Astrocyte of the hippocampus (primary cell): ENCODE measurements around the gene GRAMD1C.

Experiments
- DNase-seq: peaks from one replicate; pipeline ENCODE4 v3.0.0; 2011; ENCODE audit warnings: low read depth, low spot score

Gene GRAMD1C

DNA sequence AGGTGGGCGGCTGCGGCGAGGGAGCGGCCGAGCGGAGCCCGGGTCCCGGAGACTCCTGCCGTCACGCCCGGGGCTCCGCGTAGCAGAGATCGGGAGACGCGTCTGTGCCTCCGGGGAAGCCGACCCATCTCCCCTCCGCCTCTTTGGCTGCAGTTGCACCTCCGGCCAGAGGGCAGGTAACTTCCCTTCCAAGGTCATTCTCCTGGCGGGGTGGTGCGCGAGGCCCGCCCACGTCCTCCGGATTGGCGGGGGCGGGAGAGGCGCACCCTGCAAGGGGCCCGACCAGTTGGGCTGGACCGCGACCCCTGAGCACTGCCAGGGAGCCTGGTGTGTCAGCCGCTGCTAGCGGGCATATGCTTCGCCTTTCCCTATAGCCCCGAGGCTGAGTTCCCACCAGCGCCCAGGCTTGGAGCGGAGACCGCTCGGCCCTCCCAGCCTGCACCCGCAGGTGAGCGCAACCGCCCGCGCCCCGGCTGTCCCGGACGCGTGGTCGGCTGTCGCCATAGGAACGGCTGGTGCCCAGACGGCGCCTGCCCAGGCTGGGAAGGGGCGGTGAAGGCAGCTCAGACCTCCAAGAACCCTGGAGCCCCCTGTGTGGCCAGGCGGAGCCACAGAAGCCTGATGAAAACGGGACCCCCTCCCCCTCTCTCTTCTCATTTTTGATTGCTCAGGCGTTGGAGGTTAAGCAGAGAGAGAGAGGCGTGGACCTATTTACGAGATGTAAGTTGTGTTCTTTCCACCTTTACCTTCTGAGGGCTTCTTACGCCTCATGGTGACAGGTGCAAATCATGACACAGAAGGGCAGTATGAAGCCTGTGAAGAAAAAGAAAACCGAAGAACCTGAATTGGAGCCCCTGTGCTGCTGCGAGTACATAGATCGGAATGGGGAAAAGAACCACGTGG is 109.7 kb downstream of the GRAMD1C start:
- DNase-seq: peak; percentile 32

DNA sequence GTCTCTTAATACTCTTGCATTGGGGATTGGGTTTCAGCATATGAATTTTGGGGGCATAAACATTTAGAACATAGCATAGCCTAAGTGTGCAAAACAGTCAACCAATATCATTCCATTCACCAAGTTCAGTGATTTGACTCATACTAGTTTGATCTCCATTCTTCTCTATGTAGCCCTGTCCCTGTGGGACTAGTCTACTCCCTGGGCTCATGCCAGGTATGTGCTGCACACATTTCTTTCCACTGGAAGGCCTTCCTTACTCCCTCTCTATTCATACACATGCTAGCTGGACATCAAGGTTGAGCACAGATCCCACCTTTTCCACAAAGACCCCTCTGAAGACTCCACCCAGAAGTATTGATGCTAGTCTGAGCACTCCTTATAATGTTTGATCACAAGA is 114.3 kb downstream of the GRAMD1C start:
- no peak for DNase-seq

GRCh38 chr3:113953677-113954076 is 115.1 kb downstream of the GRAMD1C start:
- DNase-seq: no peak

DNA sequence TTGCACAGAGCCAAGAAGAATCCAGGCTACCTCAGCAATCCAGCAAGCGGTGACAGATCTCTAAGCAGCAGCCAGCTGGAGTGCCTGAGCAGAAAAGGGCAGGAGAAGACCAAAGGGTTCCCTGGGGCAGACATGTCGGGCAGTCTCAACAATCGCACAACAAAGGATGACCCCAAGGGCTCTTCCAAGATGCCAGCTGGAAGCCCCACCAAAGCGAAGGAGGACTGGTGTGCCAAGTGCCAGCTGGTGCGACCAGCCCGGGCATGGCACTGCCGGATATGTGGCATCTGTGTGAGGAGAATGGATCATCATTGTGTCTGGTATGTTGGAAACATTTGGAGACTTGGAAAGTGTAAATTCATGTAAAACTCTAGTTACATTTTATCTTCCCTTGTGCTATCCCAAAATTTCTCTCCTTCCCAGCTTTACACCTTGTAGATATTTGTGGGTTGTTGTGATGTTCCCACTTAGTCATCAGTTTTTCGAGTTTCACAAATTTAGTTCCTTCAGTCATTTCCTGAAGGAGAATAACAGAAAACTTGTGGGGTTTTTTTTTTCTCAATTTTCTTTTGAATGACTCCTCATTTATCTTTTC is 115.6 kb downstream of the GRAMD1C start:
- DNase-seq: no peak

GRCh38 chr3:113963879-113964278 is 125.3 kb downstream of the GRAMD1C start:
- DNase-seq: no peak

GRCh38 chr3:113966172-113966571 is 127.6 kb downstream of the GRAMD1C start:
- DNase-seq: no peak

GRCh38 chr3:113968986-113969385 is 130.4 kb downstream of the GRAMD1C start:
- DNase-seq: peak; percentile 18

DNA sequence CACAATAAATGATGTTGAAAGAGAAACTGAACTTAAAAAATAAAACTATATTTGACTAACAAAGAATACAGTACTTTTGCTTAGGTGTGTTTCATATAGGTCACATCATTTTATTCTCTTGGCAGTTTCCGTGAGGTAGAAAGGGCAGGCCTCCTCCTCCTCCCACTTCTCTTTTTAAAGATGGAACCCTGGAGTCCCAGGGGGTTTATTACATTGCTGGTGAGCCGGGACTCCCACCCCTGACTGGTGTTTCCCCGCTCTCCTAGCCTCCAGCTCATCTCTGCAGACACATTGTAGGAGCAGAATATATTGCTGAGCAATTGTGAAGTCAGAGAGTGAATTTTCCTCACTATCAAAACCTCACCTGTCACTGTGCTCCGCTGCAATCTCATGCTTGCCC is 139.2 kb downstream of the GRAMD1C start:
- DNase-seq: no peak

GRCh38 chr3:113979916-113980315 is 141.3 kb downstream of the GRAMD1C start:
- no peak for DNase-seq

DNA sequence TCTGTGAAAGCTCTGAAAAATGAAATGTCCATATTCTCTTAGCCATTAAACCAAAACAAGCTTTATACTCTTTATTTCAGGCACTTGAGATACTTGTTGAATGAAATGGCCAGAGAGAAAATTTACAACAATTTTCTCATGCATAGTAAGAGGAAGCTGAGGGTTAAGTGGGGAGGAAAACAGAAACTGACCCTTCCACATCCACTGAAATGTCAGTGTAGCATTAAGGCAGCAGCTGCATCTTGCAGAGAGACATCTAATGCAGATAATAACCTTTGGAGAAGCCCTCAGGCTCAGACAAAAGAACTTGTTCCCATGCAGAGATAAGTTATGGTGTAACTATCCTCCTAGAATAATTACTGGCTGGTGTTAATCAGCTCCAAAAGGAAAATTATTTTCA is 143.2 kb downstream of the GRAMD1C start:
- no peak for DNase-seq

DNA sequence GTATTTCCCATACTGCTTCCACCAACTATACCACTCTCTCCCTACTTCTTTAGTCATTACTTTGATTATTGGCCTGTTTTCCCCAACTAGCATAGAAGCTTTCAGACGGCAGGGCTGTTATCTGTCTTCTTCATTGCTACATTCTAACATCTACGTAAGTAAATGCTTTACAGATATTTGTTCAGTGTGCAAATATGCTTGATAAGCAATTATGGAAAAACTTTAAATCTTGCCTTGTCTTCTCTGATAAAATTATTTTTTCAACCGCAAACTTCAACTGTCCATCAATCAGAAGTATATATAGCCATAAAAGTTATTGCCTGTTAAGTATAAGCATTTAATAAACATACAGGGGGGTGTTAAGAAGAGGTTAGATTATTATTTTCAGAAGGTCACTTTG is 145.0 kb downstream of the GRAMD1C start:
- no peak for DNase-seq

- no peak for DNase-seq
These were observed 147.0 kb downstream of the GRAMD1C start for GRCh38 chr3:113985541-113985940.
